Spinal cord (tissue), 10 donors: ENCODE results near the gene EEPD1. TPM values are rescaled to one million over a fixed set of nuclear protein-coding genes. Genes with fewer than 3 reads are reported as not detected.

Experiments
- DNase-seq, 6 donors: peaks; one replicate each; pipeline versions ENCODE4 v3.0.0 to v3.0.0-alpha.2; 2013 to 2015; ENCODE audit warnings: low spot score in 6 of 6, low read depth in 4 of 6
- H3K27ac ChIP-seq: one replicate; pipeline ENCODE4 v1.5.1; 2013; ENCODE audit warnings: low read depth, low read length, control low read depth
- H3K27me3 ChIP-seq: one replicate; pipeline ENCODE4 v1.6.1; 2013; ENCODE audit warnings: low read length; ENCODE audit not compliant: control insufficient read depth, insufficient read depth
- H3K36me3 ChIP-seq: one replicate; pipeline ENCODE4 v1.6.1; 2013; ENCODE audit warnings: low read length; ENCODE audit not compliant: control insufficient read depth, insufficient read depth
- H3K4me1 ChIP-seq: one replicate; pipeline ENCODE4 v1.6.1; 2013; ENCODE audit warnings: low read length; ENCODE audit not compliant: control insufficient read depth, insufficient read depth
- H3K4me3 ChIP-seq: one replicate; pipeline ENCODE4 v1.5.1; 2013; ENCODE audit warnings: low read depth, low read length, control low read depth
- H3K9me3 ChIP-seq: one replicate; pipeline ENCODE4 v1.6.1; 2013; ENCODE audit warnings: low read length; ENCODE audit not compliant: control insufficient read depth, insufficient read depth
- WGBS: methylation state at CpG from one replicate; pipeline ENCODE4 v1.1.5; 2013; ENCODE audit warnings: missing lambda C conversion rate; ENCODE audit not compliant: insufficient coverage; 5-methylcytosine and 5-hydroxymethylcytosine counted together
- polyA plus RNA-seq, 2 donors: library from polyadenylated mRNA; unstranded; fragments of 120-200 nt; gene quantifications; one replicate each; pipeline ENCODE4 v1.2.1, GENCODE V29; 2013; ENCODE audit not compliant: insufficient read length in 2 of 2
- total RNA-seq, 2 donors: library from RNA; depleted of rRNA in 1 of 2; stranded (reverse); fragments of 120-200 nt in 1 of 2; fragments of >200 nt in 1 of 2; gene quantifications; one replicate each; pipeline versions ENCODE4 v1.2.3 to v1.2.4, GENCODE V29; 2013 to 2014
- donor health status: healthy.

The EEPD1 gene
- total and polyA plus RNA-seq, 4 donors = 25.8 to 55.8 (median 41.8) TPM

GRCh38 chr7:36165802-36166201 is 12.7 kb downstream of the EEPD1 start:
- Histone ChIP-seq H3K36me3 (peaks cover 5% of the 10 kb centered on the region), H3K9me3 (no peaks in the 10 kb centered on the region), H3K4me3 (no peak overlapping the region), H3K27ac (no peak overlapping the region), H3K27me3 (no peaks in the 10 kb centered on the region), H3K4me1 (peaks cover 4% of the 10 kb centered on the region)
- WGBS = 67% methylated on average over 1 of the region's 4 CpGs
- no peak for DNase-seq

- Histone ChIP-seq H3K4me1 (peaks cover 4% of the 10 kb centered on the region), H3K36me3 (no peaks in the 10 kb centered on the region), H3K9me3 (no peaks in the 10 kb centered on the region), H3K4me3 (no peak overlapping the region), H3K27me3 (no peaks in the 10 kb centered on the region), H3K27ac (no peak overlapping the region)
- DNase-seq = no peak
- 91% methylated on average over 10 of the region's 12 CpGs for WGBS
Measured at GRCh38 chr7:36167403-36168050, 14.5 kb downstream of the EEPD1 start.

GRCh38 chr7:36171503-36171902 is 18.4 kb downstream of the EEPD1 start:
- Histone ChIP-seq H3K4me1 (peaks cover 13% of the 10 kb centered on the region), H3K4me3 (no peak overlapping the region), H3K27ac (no peak overlapping the region), H3K9me3 (no peaks in the 10 kb centered on the region), H3K27me3 (no peaks in the 10 kb centered on the region), H3K36me3 (peaks cover 4% of the 10 kb centered on the region)
- DNase-seq = no peak
- no CpG with 5 or more reads among the region's 2 CpGs for WGBS

GRCh38 chr7:36175886-36176285 is 22.8 kb downstream of the EEPD1 start:
- Histone ChIP-seq H3K36me3 (peaks cover 9% of the 10 kb centered on the region), H3K4me1 (peaks cover 28% of the 10 kb centered on the region), H3K27me3 (no peaks in the 10 kb centered on the region), H3K9me3 (no peaks in the 10 kb centered on the region), H3K27ac (no peak overlapping the region), H3K4me3 (no peak overlapping the region)
- WGBS = 80% methylated on average over 7 of the region's 8 CpGs
- no peak for DNase-seq

GRCh38 chr7:36176697-36177096 is 23.6 kb downstream of the EEPD1 start:
- Histone ChIP-seq H3K36me3 (peaks cover 9% of the 10 kb centered on the region), H3K9me3 (no peaks in the 10 kb centered on the region), H3K4me1 (peaks cover 32% of the 10 kb centered on the region), H3K27me3 (no peaks in the 10 kb centered on the region), H3K4me3 (no peak overlapping the region), H3K27ac (no peak overlapping the region)
- no peak for DNase-seq
- WGBS = no CpG with 5 or more reads among the region's 4 CpGs

GRCh38 chr7:36180121-36180520 is 27.1 kb downstream of the EEPD1 start:
- H3K9me3 ChIP-seq = no peaks in the 10 kb centered on the region
- H3K27ac ChIP-seq = no peak overlapping the region
- no peak overlapping the region for H3K4me3 ChIP-seq
- DNase-seq = no peak
- peaks cover 33% of the 10 kb centered on the region for H3K4me1 ChIP-seq
- WGBS = 92% methylated on average over 5 of the region's 5 CpGs
- peaks cover 9% of the 10 kb centered on the region for H3K36me3 ChIP-seq
- H3K27me3 ChIP-seq = no peaks in the 10 kb centered on the region

- H3K4me1 ChIP-seq = peaks cover 30% of the 10 kb centered on the region
- no peaks in the 10 kb centered on the region for H3K9me3 ChIP-seq
- peaks cover 6% of the 10 kb centered on the region for H3K36me3 ChIP-seq
- H3K27me3 ChIP-seq = no peaks in the 10 kb centered on the region
- no peak overlapping the region for H3K27ac ChIP-seq
- no peak for DNase-seq
- H3K4me3 ChIP-seq = no peak overlapping the region
- no CpG with 5 or more reads among the region's 4 CpGs for WGBS
Measured at GRCh38 chr7:36181668-36182067, 28.6 kb downstream of the EEPD1 start.

GRCh38 chr7:36182854-36183604 is 30.0 kb downstream of the EEPD1 start:
- DNase-seq = peak in 1 of 6 donors; percentile 51
- Histone ChIP-seq H3K9me3 (no peaks in the 10 kb centered on the region), H3K27me3 (no peaks in the 10 kb centered on the region), H3K36me3 (peaks cover 6% of the 10 kb centered on the region), H3K4me3 (no peak overlapping the region), H3K4me1 (peaks cover 34% of the 10 kb centered on the region), H3K27ac (no peak overlapping the region)
- WGBS = 45% methylated on average over 10 of the region's 13 CpGs

- H3K36me3 ChIP-seq = peaks cover 2% of the 10 kb centered on the region
- H3K27ac ChIP-seq = no peak overlapping the region
- H3K9me3 ChIP-seq = no peaks in the 10 kb centered on the region
- H3K4me1 ChIP-seq = peaks cover 30% of the 10 kb centered on the region
- H3K27me3 ChIP-seq = no peaks in the 10 kb centered on the region
- peak in 1 of 6 donors; percentile 60 for DNase-seq
- WGBS = 64% methylated on average over 1 of the region's 2 CpGs
- no peak overlapping the region for H3K4me3 ChIP-seq
Measured at GRCh38 chr7:36185092-36185491, 32.0 kb downstream of the EEPD1 start.

- Histone ChIP-seq H3K36me3 (peaks cover under 1% of the 10 kb centered on the region), H3K4me3 (no peak overlapping the region), H3K27ac (no peak overlapping the region), H3K9me3 (no peaks in the 10 kb centered on the region), H3K4me1 (peaks cover 29% of the 10 kb centered on the region), H3K27me3 (no peaks in the 10 kb centered on the region)
- WGBS = 90% methylated on average over 4 of the region's 7 CpGs
- DNase-seq = no peak
Measured at GRCh38 chr7:36185756-36186155, 32.7 kb downstream of the EEPD1 start.
